Activated CD4-positive, alpha-beta memory T cell treated with anti-CD3 and anti-CD28 coated beads for 36 hours (primary cell): ENCODE results near the gene SRP9. TPM values are rescaled to one million over a fixed set of nuclear protein-coding genes. Genes with fewer than 3 reads are reported as not detected.
"Not testable (repeated sequence)": the region's sequence is repeated elsewhere in the genome, so short reads cannot be mapped to it uniquely, and the experiment has no call there.

Experiments used
- CTCF ChIA-PET: fragments of 350-600 bp; sonication (Branson Sonifier 250); formaldehyde crosslinking; loops from one replicate; lab custom pipeline; 2021; ENCODE audit warnings: antibody characterized with exemption, inconsistent platforms; lab: Charles Lee
- POLR2A ChIA-PET: fragments of 350-600 bp; sonication (Branson Sonifier 250); formaldehyde crosslinking; loops from one replicate; lab custom pipeline; 2021; ENCODE audit warnings: antibody characterized with exemption; lab: Charles Lee
- DNase-seq: peaks from one replicate; pipeline ENCODE4 v3.0.0-alpha.2; 2020
- H3K27ac Mint-ChIP-seq: one replicate; pipeline ENCODE4 v1.8.0; 2021; ENCODE audit warnings: mixed read lengths
- H3K27me3 Mint-ChIP-seq: one replicate; pipeline ENCODE4 v1.8.0; 2021; ENCODE audit warnings: mixed read lengths
- H3K36me3 Mint-ChIP-seq: one replicate; pipeline ENCODE4 v1.8.0; 2021; ENCODE audit warnings: mixed read lengths
- H3K4me1 Mint-ChIP-seq: one replicate; pipeline ENCODE4 v1.8.0; 2021; ENCODE audit warnings: low read depth, mixed read lengths
- H3K4me3 Mint-ChIP-seq: one replicate; pipeline ENCODE4 v1.8.0; 2021; ENCODE audit warnings: mild to moderate bottlenecking, mixed read lengths
- H3K9me3 Mint-ChIP-seq: one replicate; pipeline ENCODE4 v1.8.0; 2021; ENCODE audit warnings: mixed read lengths
- intact Hi-C: fragments of 100-400 bp; cut with micrococcal nuclease; formaldehyde crosslinking; loops from one replicate; pipeline ENCODE4 v1.15.1; 2023
- total RNA-seq, 2 experiments: library from RNA; stranded (reverse); gene quantifications; one replicate each; pipeline ENCODE4 v1.2.3, GENCODE V29; 2021

SRP9 gene
- total RNA-seq, 2 experiments from 2014 or later, result 294 to 314 TPM

DNA sequence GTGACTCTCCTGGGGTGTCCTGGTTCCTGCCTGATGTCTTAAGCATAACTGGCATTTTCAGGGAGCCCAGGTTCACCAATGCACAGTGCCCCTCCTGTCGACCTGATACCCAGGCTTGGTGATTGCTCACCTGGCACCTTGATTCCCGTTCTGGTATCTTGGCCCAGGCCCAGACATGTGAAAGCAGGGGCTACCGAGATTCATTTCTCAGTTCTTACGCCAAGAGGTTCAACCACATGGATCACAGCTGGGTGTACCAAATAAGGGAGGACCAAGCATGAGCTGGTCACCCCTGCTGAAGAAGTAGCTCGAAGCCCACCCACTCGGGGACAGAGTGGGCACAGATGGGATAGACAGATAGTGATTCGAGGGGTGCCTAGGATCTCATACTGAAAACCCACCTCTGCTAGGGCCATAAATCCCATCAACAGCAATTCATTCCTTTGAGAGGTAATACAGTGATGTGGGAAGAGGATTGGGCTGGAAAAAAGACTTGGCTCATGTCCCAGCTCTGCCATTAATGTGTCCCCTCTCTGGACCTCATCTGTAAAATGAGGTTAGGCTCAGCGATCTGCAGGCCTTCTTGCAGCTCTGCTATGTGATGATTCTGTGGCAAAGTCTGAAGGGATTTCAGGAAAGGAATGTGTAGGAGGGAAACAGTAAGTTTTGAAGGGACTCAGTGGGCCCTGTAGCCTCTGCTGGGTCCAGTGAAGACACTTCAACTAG lies 35.0 kb downstream of the SRP9 start:
- POLR2A ChIA-PET, result no interaction called here
- CTCF ChIA-PET, result interaction anchor here (1.0 to 1.6 kb wide), 2 partner anchors 99 to 338 kb away, joined by 3 to 4 read pairs; no protein-coding TSS in a partner anchor
- Mint-ChIP-seq H3K36me3 (no peaks in the 10 kb centered on the region), H3K9me3 (no peaks in the 10 kb centered on the region), H3K27ac (no peak overlapping the region), H3K4me3 (no peak overlapping the region), H3K4me1 (peaks cover 11% of the 10 kb centered on the region), H3K27me3 (peaks cover 2% of the 10 kb centered on the region)
- intact Hi-C loops, result no loop called here
- no peak for DNase-seq

DNA sequence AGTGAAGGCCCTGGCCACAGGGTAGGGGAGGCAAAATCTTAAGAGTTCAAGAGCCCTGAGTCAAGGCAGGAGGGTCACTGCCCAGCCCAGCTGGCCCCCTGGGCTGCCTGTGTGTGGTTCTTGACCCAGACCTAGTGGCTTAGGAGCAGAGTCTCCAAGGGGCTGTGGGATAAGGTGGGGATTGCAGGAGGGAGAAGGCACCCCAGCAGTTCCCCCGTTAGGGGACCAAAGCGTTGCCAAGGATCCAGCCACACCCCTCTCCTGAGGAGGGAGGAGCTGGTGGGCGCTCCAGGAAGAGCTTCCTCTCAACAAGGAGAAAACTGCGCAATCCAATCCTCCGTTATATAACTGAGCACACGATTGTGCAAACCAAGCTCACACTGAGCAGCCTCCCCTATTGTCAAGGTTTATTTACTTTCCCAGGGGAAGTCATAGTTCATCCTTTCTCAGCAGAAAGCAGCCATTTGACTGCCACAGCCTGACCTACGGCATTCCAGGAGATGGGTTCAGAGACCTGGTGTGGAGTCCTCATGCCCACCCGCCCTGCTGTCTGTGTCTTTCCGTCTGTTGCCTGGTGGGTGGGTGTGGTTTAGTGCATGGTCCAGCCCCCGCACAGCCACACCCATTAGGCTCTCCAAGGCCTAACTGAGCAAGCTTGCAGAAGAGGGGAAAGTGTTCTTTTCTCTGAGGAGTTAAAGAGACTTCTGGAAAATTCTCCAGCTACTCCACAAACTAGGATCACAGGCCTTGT lies 35.8 kb downstream of the SRP9 start:
- no peak overlapping the region for H3K4me3 Mint-ChIP-seq
- no peak overlapping the region for H3K27ac Mint-ChIP-seq
- intact Hi-C loops, result no loop called here
- no peaks in the 10 kb centered on the region for H3K9me3 Mint-ChIP-seq
- no peaks in the 10 kb centered on the region for H3K36me3 Mint-ChIP-seq
- DNase-seq, result no peak
- H3K4me1 Mint-ChIP-seq, result peaks cover 11% of the 10 kb centered on the region
- ChIA-PET CTCF (interaction anchor here (0.5 to 1.6 kb wide), 2 partner anchors 325 to 339 kb away, joined by 3 to 4 read pairs; no protein-coding TSS in a partner anchor), POLR2A (no interaction called here)
- H3K27me3 Mint-ChIP-seq, result peaks cover 2% of the 10 kb centered on the region

DNA sequence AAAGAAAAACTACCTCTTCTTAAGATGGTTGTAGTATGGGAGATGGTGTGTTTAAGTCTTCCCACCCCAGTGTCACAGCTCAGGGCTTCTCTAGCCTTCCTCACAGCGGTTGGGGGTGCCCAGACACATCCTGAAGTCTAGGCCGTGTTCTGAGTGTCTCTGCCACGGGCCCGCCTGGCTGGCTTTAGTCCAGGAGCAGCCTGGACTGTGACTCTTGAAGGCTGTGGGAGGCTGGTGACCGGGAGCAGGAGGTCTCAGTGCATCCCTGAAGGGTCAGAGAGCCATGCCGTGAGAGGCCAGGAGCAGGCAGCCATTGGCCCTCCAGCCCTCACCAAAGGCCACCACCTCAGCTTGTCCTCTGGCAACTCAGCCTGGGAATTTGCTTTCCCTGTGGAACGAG lies 36.8 kb downstream of the SRP9 start:
- POLR2A ChIA-PET, result no interaction called here
- H3K4me3 Mint-ChIP-seq, result no peak overlapping the region
- CTCF ChIA-PET, result interaction anchor here (1.6 kb wide), 1 partner anchor 340 kb away, joined by 4 read pairs; no protein-coding TSS in a partner anchor

DNA sequence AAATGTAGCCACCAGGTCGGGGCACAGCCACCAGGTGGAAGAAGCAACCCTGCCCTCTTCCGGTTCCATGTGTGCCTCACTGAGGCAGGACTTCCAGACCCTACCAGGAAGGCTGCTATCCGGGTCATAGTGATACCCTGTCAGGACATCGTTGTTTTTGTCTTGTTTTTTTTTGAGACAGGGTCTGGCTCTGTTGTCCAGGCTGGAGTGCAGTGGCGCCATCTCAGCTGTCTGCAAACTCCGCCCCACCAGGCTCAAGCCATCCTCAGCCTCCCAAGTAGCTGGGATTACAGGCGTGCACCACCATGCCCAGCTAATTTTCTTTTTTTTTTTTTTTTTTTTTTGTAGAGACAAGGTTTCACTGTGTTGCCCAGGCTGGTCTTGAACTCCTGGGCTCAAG lies 37.5 kb downstream of the SRP9 start:
- H3K36me3 Mint-ChIP-seq, DNase-seq, H3K27ac Mint-ChIP-seq, H3K9me3 Mint-ChIP-seq, intact Hi-C loops, POLR2A ChIA-PET, CTCF ChIA-PET, H3K27me3 Mint-ChIP-seq, H3K4me1 Mint-ChIP-seq, H3K4me3 Mint-ChIP-seq: not testable (repeated sequence)

More for the DNA sequence above, 36.8 kb downstream of the SRP9 start:
- Mint-ChIP-seq H3K36me3 (no peaks in the 10 kb centered on the region), H3K27me3 (peaks cover 2% of the 10 kb centered on the region), H3K27ac (no peak overlapping the region), H3K9me3 (no peaks in the 10 kb centered on the region), H3K4me1 (peaks cover 11% of the 10 kb centered on the region)
- intact Hi-C loops, result no loop called here
- no peak for DNase-seq

DNA sequence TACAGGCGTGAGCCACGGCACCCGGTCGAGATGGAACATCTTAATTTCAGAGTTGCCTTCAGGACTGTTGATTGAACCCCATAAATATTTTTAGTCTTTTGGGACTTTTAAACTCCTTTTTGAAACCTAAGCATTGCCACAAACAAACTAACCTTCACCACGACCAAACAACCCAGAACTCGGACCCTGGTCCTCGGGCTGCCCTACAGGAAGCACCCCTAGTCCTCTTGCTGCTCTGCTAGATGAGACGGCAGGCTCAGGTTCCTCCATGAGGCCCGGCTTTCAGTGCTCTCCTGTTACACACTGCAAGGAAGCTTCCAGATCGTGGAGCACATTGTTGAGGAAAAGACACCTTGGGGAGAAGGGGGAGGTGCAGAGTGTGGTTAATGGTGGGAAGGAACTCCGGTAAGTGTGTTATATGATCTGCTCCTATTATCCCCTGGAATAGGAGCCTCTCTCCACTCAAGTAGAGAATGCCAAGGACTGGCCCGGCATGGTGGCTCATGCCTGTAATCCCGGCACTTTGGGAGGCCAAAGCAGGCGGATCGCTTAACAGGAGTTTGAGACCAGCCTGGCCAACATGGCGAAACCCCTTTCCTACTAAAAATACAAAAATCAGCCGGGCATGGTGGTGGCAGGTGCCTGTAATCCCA lies 38.0 kb downstream of the SRP9 start:
- DNase-seq, result no peak
- POLR2A ChIA-PET, result no interaction called here
- intact Hi-C loops, result no loop called here
- H3K27ac Mint-ChIP-seq, result no peak overlapping the region
- H3K36me3 Mint-ChIP-seq, result no peaks in the 10 kb centered on the region
- no peaks in the 10 kb centered on the region for H3K9me3 Mint-ChIP-seq
- no peak overlapping the region for H3K4me3 Mint-ChIP-seq
- CTCF ChIA-PET, result no interaction called here
- peaks cover 3% of the 10 kb centered on the region for H3K4me1 Mint-ChIP-seq
- peaks cover 2% of the 10 kb centered on the region for H3K27me3 Mint-ChIP-seq

DNA sequence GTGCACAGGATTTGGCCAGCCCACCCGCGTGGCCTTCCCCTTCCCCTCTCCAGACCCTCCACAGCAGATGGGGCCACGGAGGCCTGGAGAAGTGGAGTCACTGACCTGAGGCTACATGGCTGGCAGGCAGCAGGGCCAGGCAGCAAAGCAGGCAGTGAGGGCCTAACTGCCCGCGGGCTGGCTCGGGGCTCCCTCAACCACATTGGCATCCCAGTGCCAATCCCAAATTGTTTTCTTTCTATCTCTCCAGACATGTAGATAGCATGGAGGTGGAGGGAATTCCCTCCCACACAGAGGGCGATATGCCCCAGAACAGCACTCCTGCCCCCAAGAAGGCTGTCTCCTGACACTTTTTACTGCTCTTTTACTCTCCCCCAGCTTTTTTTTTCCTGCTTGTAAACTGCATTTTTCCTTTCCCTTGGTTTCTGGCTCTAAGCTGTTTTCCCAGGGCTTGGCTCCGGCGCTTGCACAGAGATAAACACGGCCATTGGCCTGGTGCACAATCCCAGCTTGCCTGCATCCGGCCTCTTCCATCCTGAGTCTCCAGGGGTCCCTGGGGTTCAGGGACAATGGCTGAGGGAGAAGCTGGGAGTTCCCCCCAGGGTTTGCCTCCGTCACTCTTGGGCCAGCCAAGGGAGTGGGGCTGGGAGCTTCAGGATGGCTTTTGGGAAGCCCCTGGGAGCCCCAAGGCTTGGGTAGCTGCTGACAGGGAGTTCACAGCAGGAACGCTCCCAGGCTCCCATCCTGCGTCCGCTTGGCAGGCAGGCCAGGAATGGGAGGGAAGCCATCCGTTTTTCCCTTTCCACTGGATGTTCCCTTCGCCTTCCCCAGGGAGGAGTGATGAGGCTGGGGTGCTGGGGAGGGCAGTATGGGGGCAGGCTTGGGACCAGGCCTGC lies 39.3 kb downstream of the SRP9 start:
- H3K36me3 Mint-ChIP-seq, result no peaks in the 10 kb centered on the region
- POLR2A ChIA-PET, result no interaction called here
- CTCF ChIA-PET, result interaction anchor here (0.7 kb wide), 1 partner anchor 266 kb away, joined by 3 read pairs; no protein-coding TSS in a partner anchor
- H3K4me1 Mint-ChIP-seq, result no peaks in the 10 kb centered on the region
- no peak for DNase-seq
- H3K9me3 Mint-ChIP-seq, result no peaks in the 10 kb centered on the region
- no peak overlapping the region for H3K4me3 Mint-ChIP-seq
- H3K27me3 Mint-ChIP-seq, result no peaks in the 10 kb centered on the region
- intact Hi-C loops, result no loop called here
- no peak overlapping the region for H3K27ac Mint-ChIP-seq

DNA sequence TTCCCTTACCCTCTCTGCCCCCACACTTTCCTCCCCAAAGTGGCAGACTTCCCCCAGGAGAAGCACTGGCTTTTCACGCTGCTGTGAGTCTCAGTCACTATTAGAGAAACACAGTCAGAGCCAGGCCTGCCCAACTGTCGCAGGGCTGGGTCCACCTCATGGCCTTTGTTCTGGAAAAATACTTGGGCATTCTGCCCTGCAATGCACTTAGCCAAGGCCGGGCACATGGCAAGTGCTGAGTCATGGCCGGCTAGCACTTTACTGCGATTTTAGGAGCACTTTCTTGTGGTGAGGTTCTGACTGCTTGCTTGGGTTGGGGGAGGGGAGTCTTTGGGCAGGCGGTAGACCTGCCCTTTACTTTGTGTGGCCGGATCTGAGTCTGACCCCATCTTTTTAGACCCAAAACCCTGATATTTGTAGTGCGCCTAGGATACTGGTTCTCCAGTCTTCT lies 40.0 kb downstream of the SRP9 start:
- intact Hi-C loops, result no loop called here
- Mint-ChIP-seq H3K9me3 (no peaks in the 10 kb centered on the region), H3K4me1 (no peaks in the 10 kb centered on the region), H3K4me3 (no peak overlapping the region), H3K36me3 (no peaks in the 10 kb centered on the region), H3K27me3 (no peaks in the 10 kb centered on the region), H3K27ac (no peak overlapping the region)
- CTCF ChIA-PET, result no interaction called here
- DNase-seq, result no peak
- POLR2A ChIA-PET, result no interaction called here

DNA sequence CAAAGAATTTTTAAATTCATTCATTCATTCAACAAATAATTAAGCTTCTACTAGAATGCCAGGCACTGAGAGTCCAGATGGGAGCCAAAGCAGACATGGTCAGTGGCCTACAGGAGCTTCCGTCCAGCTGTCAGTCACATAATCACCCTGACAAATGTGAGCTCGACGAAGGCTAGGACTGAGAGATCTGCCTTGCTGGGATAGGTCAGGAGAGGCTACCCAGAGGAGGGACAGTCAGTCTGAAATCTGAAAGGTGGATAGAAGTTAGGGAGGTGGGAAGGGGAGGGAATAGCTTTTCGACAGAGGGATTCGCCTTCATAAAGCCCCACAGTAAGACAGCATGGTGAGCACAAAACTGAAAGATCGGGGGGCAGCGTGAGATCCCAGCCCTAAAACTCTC lies 40.6 kb downstream of the SRP9 start:
- H3K4me1 Mint-ChIP-seq, result no peaks in the 10 kb centered on the region
- no peak overlapping the region for H3K27ac Mint-ChIP-seq
- no peak for DNase-seq
- POLR2A ChIA-PET, result no interaction called here
- intact Hi-C loops, result no loop called here
- no peaks in the 10 kb centered on the region for H3K27me3 Mint-ChIP-seq
- no peaks in the 10 kb centered on the region for H3K9me3 Mint-ChIP-seq
- no peaks in the 10 kb centered on the region for H3K36me3 Mint-ChIP-seq
- CTCF ChIA-PET, result no interaction called here
- no peak overlapping the region for H3K4me3 Mint-ChIP-seq

DNA sequence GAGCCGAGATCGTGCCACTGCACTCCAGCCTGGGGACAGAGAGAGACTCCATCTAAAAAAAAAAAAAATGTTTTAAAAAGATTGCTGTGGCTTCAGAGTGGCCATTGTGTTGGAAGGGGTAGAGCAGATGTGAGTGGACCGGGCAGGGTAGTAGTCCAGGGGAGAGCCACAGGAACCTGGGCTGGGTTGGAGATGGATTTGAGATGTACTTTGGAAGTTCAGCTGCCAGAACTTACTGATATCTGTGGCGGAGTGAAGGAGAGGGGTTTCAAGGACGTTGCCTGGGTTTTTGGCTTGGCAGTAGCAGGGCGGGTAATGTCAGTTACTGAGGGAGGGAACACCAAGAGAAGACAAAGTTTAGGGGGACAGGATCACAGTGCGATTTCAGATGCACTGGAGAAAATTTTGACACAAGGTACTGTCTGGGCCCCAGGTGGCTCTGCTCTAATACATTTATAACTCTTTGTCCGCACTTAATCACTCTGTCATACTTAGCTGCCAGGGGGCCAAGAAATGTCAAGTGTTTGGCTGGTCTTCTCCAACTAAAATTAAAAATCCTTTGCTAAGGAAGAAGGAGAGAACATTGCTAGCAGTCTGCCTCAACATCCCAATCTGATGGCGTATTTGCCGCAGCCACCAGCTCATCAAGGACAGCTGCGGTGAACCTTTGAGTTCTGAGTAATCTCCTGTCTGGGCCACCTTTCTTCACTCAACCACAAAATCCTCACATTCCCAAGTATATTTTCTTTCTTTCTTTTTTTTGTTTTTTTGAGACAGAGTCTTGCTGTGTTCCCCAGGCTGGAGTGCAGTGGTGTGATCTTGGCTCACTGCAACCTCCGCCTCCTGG lies 41.9 kb downstream of the SRP9 start:
- Mint-ChIP-seq H3K27ac (no peak overlapping the region), H3K4me1 (no peaks in the 10 kb centered on the region), H3K9me3 (no peaks in the 10 kb centered on the region), H3K27me3 (no peaks in the 10 kb centered on the region), H3K4me3 (no peak overlapping the region), H3K36me3 (no peaks in the 10 kb centered on the region)
- intact Hi-C loops, result no loop called here
- CTCF ChIA-PET, result no interaction called here
- no peak for DNase-seq
- POLR2A ChIA-PET, result no interaction called here

DNA sequence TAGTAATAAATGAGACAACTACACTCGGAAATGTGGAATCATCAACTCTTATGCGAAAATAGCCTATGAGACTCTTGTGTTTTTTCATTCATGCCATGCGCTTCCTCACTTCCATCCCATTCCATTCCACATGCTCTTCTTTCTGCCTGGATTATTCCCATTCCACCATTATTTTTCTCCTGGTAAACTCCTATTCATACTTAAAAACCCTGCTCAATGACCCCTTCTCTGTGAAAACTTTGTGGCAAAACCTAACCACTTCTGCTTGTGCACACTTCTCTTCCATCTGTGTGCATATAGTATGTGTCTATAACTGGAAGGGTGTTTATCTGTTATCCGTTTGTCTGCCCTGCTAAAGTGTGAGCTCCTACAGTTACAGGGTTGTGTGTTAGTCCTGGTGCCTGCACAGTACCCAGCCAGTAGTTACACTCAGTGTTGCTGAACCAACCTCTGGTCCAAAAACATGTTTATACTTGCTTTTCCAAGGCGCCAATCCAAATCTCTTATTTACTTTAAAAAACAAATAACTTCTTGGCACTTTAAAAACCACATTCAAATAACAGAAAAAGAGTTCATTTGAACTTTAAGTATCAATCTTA lies 43.0 kb downstream of the SRP9 start:
- ChIA-PET CTCF (no interaction called here), POLR2A (no interaction called here)
- Mint-ChIP-seq H3K27me3 (no peaks in the 10 kb centered on the region), H3K27ac (no peak overlapping the region), H3K4me1 (no peaks in the 10 kb centered on the region), H3K4me3 (no peak overlapping the region), H3K36me3 (no peaks in the 10 kb centered on the region), H3K9me3 (no peaks in the 10 kb centered on the region)
- DNase-seq, result no peak
- intact Hi-C loops, result no loop called here
